ENCODE measurements around the gene TRMT61B.

TRMT61B gene

GRCh38 chr2:28898048-28898447 lies 27.9 kb upstream of the TRMT61B start:
- ChIA-PET POLR2A (no interaction called here), CTCF (no interaction called here)
- no peak for DNase-seq (ENCODE audit: extremely low spot score)
- no peak for TF ChIP-seq CTCF (IDR thresholded peaks at IDR 0.05; ENCODE audit: control extremely low read depth, extremely low read depth, low read depth, missing control alignments)

GRCh38 chr2:28896906-28897305 lies 26.8 kb upstream of the TRMT61B start:
- CTCF ChIA-PET, result interaction anchor here (1.3 to 1.9 kb wide), 3 partner anchors 13 to 303 kb away, joined by 5 to 6 read pairs (median 6); no protein-coding TSS in a partner anchor
- TF ChIP-seq CTCF (IDR thresholded peaks at IDR 0.05; ENCODE audit: control extremely low read depth, extremely low read depth, low read depth, missing control alignments), result no peak
- POLR2A ChIA-PET, result no interaction called here
- no peak for DNase-seq (ENCODE audit: extremely low spot score)

GRCh38 chr2:28895189-28895893 lies 25.2 kb upstream of the TRMT61B start:
- peak; percentile 43 for DNase-seq (ENCODE audit: extremely low spot score)
- no peak for TF ChIP-seq CTCF (IDR thresholded peaks at IDR 0.05; ENCODE audit: control extremely low read depth, extremely low read depth, low read depth, missing control alignments)
- ChIA-PET CTCF (interaction anchor here (0.8 to 1.9 kb wide), 4 partner anchors 13 to 64 kb away, joined by 3 to 6 read pairs (median 3); no protein-coding TSS in a partner anchor), POLR2A (interaction anchor here (1.2 kb wide), 1 partner anchor 25 kb away, joined by 6 read pairs; the partner anchor contains the start of gene TRMT61B)

- DNase-seq (ENCODE audit: extremely low spot score), result peak; percentile 98
- ChIA-PET POLR2A (interaction anchor here (0.6 to 1.2 kb wide), 2 partner anchors 24 to 54 kb away, joined by 5 to 6 read pairs; partner anchors contain the start of gene TRMT61B), CTCF (interaction anchor here (1.1 to 1.8 kb wide), 2 partner anchors 11 to 14 kb away, joined by 3 read pairs; no protein-coding TSS in a partner anchor)
- no peak for TF ChIP-seq CTCF (IDR thresholded peaks at IDR 0.05; ENCODE audit: control extremely low read depth, extremely low read depth, low read depth, missing control alignments)
These were observed 24.5 kb upstream of the TRMT61B start, which contains the start of gene WDR43 for GRCh38 chr2:28894470-28895188. WDR43 (plus strand) TSS chr2:28894667; CDS start chr2:28894699, 32 bp downstream.

GRCh38 chr2:28893488-28893887 lies 23.4 kb upstream of the TRMT61B start:
- POLR2A ChIA-PET, result interaction anchor here (0.7 to 1.2 kb wide), 2 partner anchors 23 to 163 kb away, joined by 3 to 5 read pairs; partner anchors contain the start of gene TRMT61B

More at GRCh38 chr2:28893488-28893887, 23.4 kb upstream of the TRMT61B start:
- TF ChIP-seq CTCF (IDR thresholded peaks at IDR 0.05; ENCODE audit: control extremely low read depth, extremely low read depth, low read depth, missing control alignments), result no peak
- CTCF ChIA-PET, result interaction anchor here (1.8 kb wide), 1 partner anchor 12 kb away, joined by 3 read pairs; no protein-coding TSS in a partner anchor
- no peak for DNase-seq (ENCODE audit: extremely low spot score)
